SK-N-DZ (cell line): ENCODE data around the gene CUL1.

Experiments used
- DNase-seq: peaks from one replicate; pipeline ENCODE4 v3.0.0-alpha.2; 2015; ENCODE audit warnings: low spot score

The CUL1 gene

DNA sequence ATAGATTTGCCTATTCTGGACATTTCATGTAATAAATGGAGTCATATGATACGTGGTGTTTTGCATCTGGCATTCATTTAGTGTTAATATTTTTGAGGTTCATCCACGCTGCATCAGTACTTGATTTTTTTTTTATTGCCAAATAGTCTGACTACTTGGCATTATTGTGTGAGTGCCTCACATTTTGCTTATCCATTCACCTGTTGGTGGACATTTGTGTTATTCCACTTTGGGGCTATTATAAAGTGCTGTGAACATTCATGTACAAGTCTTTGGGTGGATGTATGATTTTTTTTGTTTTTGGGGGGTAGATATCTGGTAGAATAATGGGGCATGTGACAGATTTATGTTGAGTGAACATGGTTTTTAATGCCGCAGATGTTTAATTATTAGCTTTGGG is 19.7 kb downstream of the CUL1 start:
- no peak for DNase-seq

DNA sequence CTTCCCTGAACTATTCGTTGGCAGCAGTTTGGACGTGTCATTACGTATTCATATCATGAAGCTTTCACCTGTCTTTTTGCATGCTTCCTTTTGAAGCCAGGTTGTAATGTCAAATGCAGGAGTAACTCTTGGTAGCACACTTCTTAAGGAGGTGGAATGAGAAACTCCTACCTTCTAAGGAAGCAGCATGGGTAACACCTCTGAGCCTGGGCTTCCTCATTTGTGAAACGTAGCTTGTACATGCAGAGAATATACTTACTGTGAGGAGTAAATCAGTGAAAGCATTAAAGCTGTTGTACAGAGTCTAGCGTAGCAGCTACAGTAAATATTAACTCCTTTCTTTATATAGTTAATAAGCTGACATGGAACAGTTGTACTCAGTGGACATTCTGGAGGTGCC is 21.1 kb downstream of the CUL1 start:
- DNase-seq, result no peak

DNA sequence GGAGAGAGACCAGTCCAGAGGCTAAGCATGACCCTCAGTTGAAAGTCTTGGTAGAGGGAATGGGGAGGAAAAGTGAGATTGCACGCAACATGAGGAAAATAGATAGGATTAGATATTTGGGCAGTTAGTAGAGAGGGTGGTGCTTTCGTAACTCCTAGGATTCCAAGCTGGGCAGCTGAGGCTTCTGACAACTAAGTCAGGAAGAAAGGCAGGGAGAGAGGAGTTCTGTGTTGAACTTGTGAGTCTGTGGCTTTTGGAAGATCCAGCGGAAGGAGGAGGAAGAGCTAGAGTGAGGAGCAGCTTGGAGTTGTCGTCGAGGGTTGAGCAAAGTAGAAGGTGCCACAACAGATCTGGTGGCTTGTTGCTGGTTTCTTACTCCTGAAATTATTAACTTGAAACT is 21.8 kb downstream of the CUL1 start:
- no peak for DNase-seq

DNA sequence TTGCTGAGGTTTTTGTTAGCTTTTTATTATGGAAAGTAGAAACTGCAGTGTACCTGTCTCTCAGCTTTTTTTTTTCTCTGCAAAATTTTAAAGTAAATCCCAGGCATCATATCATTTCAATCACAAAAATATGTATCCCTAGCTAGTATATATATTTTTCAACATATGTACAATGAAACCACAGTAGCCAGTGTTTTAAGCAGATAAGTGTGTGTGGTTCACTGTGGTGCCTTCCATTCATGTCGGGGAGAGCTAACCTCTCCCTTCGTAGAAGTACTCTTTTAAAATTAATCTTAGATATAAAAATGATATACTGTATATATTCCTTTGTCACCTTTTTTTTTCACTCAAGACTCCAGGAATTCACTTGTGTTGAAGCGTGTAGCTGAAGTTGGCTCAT is 22.7 kb downstream of the CUL1 start:
- no peak for DNase-seq

DNA sequence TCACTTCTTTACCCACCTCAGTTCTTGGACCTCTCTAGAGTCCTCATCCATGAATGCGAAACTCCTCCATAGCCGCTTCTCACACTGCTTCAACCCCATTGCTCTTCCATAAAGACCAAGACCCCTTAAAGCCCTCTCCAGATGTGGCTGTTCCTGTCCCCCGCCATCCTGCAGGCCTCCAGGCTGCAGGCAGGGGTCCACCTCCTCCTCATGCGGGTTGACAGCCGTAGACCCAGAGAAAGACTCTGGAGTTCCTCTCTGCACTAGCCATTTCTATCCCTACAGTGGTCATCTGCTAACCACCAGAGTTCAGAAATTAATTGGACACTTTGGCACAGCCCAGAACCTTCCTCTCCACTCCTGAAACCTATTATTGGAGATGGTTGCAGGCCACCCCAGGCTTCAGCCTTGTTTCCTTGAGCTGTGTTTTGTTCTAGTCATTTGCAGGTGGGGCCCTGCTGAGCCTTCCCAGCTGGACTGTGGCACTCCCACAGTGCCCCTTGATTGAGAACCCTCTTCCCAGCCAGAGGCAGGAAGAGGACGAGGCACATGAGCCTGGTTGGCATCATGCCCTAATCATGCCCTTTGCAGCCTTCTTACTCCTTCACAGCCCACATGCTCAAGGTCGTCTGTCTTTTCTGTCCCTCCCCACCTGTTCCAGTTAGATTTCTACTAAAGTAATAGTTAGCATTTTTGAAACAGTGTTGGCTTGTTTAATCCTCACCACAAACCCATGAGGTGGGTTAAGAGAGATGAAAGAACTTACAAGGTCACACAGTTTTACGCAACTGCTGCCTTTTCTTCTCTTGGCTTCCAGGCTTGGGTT is 23.9 kb downstream of the CUL1 start:
- DNase-seq, result no peak

DNA sequence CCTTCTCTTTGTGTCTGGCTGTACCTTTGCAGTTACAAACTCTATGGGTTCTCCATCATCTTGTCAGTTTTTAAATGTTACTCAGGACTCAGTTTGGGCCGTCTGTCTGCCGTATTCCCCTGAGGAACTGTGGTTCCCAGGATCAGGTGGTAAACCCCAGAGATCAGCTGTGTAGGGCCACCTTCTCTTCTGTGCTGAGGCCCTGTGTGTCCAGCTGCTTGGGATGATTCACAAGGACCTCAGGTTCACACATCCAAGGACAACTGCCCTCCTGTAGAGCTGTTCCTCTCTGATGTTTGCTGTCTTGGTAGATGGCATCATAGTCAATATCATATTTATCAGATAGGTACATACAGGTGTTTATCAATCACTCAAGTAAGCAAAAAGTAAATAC is 24.5 kb downstream of the CUL1 start:
- DNase-seq, result no peak

DNA sequence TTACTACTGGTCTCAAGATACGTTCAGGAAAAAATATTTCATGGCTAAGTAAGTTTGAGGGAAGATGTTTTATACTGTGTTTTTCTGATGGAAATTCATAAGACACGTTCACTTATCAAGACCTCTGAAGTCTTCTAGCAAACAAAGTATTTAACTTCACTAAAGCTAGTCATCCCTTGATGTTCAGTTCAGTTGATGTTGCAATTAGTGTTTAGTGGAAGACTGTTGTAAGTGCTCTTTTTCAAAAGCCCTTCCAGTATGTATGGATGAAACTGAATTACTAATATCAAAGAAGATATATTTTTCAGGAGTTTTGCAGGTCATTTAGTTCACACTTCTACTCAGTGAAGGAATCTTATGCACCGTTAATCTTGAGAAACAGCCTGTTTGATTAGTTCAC is 25.1 kb downstream of the CUL1 start:
- DNase-seq, result no peak

DNA sequence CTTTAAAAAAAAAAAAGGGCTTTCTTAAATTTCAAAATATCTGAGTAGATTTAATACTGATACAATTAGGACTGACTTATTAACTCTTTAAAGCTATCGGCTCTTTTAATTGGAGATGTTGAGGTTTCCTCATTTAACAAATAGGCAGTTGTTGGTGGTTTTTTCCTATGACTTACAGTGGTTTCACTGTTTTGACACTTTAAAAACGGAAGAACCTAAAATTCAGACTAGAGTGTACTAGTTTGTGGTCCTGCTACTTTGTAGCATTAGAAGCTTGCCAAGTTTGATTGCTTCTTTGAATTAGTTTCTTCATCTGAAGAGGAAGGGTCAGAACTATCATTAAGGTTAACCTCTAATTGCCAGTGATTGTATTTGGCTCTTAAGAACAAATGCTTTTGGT is 27.7 kb downstream of the CUL1 start:
- DNase-seq, result no peak

DNA sequence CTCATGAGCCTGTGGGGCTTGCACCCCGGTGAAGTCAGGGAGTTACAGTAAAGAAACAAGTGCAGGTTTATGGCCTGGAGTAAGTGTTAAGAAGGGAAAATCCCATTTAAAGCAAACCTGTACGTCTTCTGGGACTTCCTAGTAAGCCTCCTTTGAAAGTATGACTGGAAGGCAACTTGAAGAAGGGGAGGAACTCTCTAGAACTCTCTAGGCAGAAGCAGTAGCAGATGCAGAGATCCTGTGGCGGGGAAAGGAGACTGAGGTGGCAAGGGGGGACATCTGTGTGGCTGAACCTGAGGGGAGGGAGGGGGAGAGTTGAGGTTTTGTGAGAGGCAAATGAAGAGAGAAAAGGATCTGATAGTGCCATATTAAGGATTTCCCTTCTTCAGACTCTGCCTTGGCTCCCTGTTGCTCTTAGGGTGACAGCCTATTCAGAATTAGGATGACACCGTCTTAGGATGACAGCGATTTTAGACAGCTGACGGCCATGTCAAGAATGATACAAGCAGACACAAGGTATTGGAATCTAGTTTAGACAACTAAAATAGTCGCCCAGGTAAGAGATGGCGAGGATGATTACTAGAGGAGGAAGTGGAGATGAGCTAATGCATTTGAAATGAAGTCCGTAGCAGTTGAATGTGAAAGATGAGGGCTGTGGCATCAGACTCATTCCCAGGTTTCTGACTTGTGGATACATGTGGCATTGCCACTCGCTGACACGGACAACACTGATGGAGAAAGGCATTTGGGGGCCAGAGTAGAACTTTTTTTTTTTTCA is 29.0 kb downstream of the CUL1 start:
- no peak for DNase-seq

DNA sequence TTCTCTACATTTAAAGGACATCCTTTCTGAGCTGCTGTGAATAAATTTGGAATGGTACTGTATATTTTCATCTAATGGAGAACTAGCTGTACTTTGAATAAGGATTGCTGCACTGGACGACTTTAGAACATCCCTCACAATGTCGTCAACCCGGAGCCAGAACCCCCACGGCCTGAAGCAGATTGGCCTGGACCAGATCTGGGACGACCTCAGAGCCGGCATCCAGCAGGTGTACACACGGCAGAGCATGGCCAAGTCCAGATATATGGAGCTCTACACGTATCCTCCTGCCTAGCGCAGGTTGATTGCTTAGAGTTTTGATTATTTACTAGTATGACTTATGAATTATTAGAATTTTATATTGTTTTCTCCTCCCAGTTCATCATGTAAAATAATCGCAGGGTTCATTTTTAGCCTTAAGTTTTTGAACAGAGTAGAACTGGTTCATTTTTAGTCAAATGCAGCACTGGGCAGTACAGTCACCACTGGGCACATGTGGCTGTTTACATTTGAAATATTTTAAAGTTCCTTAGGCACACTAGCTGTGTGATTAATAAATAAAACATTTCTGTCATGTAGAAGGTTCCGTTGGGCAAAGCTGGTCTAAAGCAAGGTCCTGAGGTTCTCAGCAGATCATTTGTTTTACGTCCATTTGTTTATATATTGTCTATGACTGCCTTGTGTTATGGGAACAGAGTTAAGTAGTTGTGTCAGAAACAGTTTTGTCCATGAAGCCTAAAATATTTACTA is 31.5 kb downstream of the CUL1 start:
- DNase-seq, result no peak

DNA sequence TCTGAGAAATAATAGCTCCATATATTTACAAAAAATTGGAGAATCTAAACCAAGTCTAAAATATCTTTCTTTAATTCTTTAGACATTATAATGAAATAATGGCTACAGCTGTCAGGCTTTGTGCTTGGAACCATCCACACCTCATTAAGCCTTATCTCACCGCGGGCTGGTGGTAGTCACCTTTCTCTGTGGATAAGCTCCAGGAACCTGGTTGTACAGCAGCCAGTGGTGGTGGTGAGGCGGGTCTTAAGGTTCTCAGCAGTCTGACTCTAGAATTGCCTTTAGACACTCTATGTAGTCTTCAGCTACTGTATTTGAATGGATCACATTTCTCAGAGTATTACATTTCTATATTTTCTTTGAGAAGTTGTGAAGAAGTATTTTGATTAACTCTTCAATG is 34.2 kb downstream of the CUL1 start:
- DNase-seq, result no peak

DNA sequence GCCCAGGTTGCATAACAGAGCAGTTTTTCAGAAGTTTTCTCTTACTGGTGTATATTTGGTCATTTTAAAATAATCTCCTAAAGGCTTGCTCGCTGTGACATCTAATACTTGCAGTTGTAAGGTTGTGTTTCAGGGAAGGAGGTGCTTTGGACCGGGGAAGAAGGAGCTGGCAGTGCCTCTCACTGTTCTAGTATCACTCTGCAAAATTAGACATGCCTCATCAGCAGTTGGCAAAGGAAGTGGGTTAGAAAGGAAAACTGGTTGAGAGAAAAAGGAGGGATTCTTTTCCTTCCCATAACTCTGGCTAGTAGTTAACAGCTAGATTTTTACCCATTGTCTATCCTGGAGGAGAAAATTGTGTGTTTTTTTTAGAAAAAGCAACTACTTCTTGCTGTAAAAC is 34.8 kb downstream of the CUL1 start:
- no peak for DNase-seq

DNA sequence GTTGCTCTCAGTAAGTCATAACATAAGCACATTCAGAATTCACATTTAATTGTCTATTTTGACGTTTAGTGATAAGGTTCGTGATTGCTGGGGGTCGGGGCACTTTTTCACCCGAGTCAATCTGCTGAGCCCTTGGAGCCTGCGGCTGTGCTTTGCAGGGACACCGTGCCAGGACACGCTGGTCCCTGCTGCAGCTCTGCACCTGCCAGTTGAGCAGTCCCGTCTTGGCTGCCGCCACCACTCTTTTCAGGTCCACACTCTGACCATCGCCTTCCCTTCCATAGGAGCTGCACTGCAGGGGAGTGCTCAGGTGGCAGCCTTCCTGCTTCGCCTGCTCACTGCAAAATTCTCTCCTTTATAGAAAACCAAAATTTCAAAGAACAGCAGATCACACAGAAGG is 36.4 kb downstream of the CUL1 start:
- no peak for DNase-seq

DNA sequence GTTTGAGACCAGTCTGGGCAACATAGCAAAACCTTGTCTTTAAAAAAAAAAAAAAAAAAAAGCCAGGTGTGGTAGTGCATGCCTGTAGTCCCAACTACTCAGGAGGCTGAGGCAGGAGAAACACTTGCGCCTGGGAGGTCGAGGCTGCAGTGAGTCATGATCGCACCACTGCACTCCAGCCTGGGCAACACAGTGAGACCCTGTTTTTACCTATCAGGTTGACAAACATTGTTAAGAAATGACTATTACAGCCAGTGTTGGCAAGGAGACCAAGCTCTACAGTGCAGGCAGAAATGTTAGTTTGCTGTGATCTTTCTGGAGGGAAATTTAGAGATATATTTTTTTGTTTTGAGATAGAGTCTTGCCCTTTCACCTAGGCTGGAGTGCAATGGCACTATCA is 37.3 kb downstream of the CUL1 start:
- no peak for DNase-seq

DNA sequence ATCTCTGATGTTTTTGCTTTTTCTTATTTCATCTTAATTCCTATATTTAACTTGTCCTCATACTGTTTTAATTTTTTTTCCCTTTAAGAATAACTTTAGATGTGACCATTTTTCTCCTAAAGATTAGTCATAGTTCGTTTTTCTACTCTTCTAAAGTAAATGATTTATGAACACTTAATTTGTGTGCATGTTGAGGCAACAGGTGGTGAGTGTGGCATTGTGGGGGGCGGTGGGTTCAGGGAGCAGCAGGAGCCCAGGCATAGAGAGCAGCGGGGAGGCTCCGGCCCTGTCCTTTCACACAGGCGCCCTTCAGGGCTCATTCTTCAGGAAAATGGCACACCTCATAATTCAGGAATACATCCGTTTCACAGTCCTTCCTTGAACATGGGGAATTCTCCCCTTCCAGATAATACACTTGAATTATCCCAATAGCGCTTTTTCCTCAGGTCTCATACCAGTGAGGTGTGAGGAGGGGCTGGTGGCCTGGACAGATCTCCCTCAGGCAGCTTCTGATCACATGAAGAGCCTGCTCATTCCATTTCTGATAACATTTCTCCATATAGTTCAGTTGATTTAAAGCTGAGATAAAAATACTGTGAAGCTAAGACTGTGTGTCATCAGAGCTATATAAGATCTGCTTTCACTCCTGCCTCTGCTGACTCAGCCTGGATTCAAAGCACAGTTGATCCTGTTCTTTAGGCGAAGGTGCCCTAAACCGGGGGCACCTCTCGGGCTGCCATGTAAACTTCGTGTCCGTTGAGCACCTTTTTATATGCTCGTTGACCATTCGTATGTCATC is 40.2 kb downstream of the CUL1 start:
- DNase-seq, result no peak

DNA sequence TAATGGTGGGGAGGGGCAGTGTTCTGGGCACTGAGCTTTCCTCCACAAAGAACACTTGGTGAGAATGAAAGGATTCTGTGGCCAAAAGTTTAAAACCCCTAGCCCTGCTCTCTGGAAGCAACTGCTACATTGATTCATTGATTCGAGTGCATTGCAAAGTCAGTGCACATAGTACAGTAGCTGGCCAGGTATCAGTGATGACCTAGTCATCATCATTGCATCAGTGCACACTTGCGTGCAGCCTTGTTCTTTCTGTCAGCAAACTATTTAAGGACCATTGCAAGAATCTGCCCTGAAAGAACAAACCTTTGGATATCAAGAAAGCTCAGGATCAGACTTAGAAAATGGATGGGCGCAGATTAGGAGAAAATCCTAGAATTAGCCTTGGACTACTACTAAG is 47.4 kb downstream of the CUL1 start:
- no peak for DNase-seq

DNA sequence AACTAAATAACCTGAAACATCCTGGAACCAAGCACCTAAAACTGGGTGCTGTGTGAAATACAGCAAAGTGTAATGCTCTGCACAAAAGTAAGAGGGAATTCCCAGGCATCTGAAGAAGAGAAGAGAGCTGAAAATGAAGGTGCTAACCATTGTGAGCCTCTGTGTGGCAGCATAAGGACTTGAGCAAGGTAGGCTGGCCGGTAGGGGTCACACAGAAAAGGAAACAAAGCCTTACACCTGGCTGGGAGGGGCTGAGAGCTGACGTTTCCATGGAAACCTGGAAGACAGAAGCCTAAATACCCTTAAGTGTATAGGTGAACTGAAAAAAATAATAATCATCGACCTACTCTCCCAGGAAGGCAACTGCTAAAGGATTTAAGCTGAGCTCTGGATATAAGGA is 48.6 kb downstream of the CUL1 start:
- no peak for DNase-seq

DNA sequence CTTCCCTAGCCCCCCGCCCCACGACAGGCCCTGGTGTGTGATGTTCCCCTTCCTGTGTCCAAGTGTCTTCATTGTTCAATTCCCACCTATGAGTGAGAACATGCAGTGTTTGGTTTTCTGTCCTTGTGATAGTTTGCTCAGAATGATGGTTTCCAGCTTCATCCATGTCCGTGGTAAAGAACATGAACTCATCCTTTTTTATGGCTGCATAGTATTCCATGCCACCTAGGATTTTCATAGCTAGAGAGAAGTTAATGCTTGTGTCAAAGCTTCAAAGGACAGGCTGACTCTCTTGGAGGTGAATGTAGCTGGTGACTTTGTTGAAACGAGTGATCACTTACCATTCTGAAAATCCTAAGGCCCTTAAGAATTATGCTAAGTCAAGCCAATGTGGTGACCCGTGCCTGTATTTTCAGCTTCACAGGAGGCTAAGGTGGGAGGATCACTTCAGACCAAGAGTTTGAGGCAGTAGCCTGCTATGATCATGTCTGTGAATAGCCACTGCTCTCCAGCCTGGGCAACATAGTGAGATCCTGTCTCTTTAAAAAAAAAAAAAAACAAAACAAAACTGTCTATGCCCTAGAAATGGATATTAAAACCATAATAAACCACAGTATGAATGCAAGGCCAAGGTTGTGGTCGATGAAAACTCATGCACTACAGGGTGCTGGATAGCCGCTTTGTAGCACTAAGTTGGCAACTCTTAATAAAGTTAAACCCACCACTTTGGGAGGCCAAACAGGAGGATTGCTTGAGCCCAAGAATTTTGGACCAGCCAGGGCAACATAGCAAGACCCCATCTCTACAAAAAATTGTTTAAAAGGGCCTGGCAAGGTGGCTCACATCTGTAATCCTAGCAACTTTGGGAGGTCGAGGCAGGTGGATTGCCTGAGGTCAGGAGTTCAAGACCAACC is 52.0 kb downstream of the CUL1 start:
- no peak for DNase-seq

DNA sequence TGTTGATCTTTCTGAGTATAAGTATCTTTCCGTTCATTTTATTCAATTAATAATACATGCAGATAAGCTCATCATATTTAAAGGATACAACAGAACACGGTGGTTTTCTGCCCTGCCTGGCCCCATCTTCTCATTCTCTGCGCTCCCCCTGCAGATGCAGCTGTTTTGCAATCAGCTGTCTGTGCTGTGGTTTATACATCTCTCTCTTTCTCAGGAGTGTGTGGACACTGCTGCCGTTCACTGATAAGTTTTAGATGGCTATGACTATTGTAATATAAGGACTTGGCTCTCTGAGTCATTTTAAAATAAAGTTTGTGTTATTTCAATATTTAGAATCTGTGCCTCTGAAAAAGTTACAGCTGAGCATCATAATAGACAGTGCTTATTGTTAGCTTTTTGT is 54.5 kb downstream of the CUL1 start:
- DNase-seq, result no peak

DNA sequence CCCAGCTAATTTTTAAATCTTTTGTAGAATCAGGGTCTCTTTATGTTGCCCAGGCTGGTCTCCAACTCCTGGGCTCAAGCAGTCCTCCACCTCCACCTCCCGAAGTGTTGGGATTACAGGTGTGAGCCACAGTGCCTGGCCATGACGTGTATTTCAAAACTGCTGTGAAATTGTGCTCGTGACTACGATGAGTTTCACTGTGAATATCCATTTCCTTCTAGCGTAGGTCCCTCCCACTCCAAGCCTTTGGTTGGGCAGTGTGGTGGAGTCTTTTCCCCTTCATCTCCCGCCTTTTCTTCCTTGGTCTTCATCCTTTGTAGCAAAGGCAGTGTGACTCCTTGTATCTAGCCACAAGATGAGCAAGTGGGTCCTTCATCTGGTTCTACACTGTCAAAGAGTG is 56.2 kb downstream of the CUL1 start:
- no peak for DNase-seq
